NCI-H2196 treated with DMSO at 0.1 percent for 48 hours (cell line): Measurements from ENCODE around the gene TIGD3.
"Not testable (repeated sequence)": the region's sequence is repeated elsewhere in the genome, so short reads cannot be mapped to it uniquely, and the experiment has no call there.

Experiments used
- DNase-seq: peaks from one replicate; lab custom pipeline; 2025; ENCODE audit not compliant: unreplicated experiment; lab: John Stamatoyannopoulos, UW

Gene TIGD3

GRCh38 chr11:65323813-65324212 lies 30.7 kb upstream of the TIGD3 start:
- no peak for DNase-seq

- no peak for DNase-seq
These were observed 29.1 kb upstream of the TIGD3 start for GRCh38 chr11:65325435-65325834.

GRCh38 chr11:65327021-65327420 lies 27.5 kb upstream of the TIGD3 start:
- no peak for DNase-seq

- no peak for DNase-seq
These were observed 25.1 kb upstream of the TIGD3 start for GRCh38 chr11:65329478-65329877.

GRCh38 chr11:65329944-65330403 lies 24.6 kb upstream of the TIGD3 start:
- DNase-seq: peak; percentile 57

- no peak for DNase-seq
These were observed 24.0 kb upstream of the TIGD3 start for GRCh38 chr11:65330544-65330943.

GRCh38 chr11:65332591-65332990 lies 22.0 kb upstream of the TIGD3 start:
- DNase-seq: not testable (repeated sequence)

- no peak for DNase-seq
These were observed 19.8 kb upstream of the TIGD3 start for GRCh38 chr11:65334696-65335295.

GRCh38 chr11:65338676-65339075 lies 15.9 kb upstream of the TIGD3 start:
- no peak for DNase-seq

- no peak for DNase-seq
These were observed 14.3 kb upstream of the TIGD3 start for GRCh38 chr11:65340226-65340625.

- no peak for DNase-seq
These were observed 12.7 kb upstream of the TIGD3 start for GRCh38 chr11:65341856-65342255.

GRCh38 chr11:65351511-65351910 lies 3.0 kb upstream of the TIGD3 start:
- DNase-seq: no peak

- DNase-seq: no peak
These were observed 1.8 kb upstream of the TIGD3 start for GRCh38 chr11:65352783-65353182.

- DNase-seq: no peak
These were observed 1.2 kb upstream of the TIGD3 start for GRCh38 chr11:65353376-65353775.

GRCh38 chr11:65353900-65354264 lies 669 bp upstream of the TIGD3 start:
- DNase-seq: no peak

- DNase-seq: peak; percentile 40
These were observed 643 bp downstream of the TIGD3 start for GRCh38 chr11:65355013-65355775.

- DNase-seq: no peak
These were observed 1.3 kb downstream of the TIGD3 start for GRCh38 chr11:65355776-65356393.

- no peak for DNase-seq
These were observed 1.9 kb downstream of the TIGD3 start for GRCh38 chr11:65356394-65356972.

- no peak for DNase-seq
These were observed 3.4 kb downstream of the TIGD3 start for GRCh38 chr11:65357856-65358356.

GRCh38 chr11:65362320-65362931 lies 7.9 kb downstream of the TIGD3 start:
- no peak for DNase-seq

- no peak for DNase-seq
These were observed 8.4 kb downstream of the TIGD3 start for GRCh38 chr11:65362966-65363365.
